DMS79 (cell line): Measurements from ENCODE around the gene SH3TC1.

Source experiments
- DNase-seq: peaks from one replicate; lab custom pipeline; 2025; lab: John Stamatoyannopoulos, UW

The SH3TC1 gene

DNA sequence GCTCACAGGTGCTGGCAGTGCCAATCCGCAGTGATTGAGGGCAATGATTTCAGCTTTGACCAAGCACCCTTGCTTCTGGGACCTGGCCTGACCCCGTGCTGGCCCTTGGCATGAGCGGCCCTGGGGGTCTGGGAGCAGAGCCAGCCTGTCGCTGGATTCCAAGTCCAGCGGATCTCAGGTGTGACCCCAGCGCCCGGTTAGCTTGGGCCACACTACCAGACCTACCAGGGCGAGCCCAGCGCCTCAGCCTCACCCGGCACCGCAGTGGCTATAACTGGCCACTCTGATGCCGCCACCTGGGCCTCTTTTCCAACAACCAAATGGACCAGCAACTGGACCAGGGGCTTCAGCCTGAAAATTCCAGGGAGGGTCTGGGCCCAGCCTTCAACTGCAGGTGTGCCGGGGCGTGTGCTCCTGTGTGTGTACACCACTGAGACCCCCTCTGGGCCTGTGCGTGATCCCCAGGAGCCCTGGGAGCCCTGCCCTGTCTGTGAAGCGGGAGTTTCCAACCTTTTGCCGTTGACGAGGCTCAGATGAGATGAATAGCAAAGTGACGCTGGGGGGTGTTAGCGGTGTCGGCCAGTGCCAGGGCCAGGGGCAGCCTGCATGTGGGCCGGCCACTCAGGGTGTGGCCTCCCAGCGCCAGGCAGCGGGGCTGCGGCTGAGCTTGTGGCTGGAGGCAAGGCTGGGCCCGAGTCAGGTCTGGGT is 658 bp downstream of the SH3TC1 start:
- DNase-seq: no peak

DNA sequence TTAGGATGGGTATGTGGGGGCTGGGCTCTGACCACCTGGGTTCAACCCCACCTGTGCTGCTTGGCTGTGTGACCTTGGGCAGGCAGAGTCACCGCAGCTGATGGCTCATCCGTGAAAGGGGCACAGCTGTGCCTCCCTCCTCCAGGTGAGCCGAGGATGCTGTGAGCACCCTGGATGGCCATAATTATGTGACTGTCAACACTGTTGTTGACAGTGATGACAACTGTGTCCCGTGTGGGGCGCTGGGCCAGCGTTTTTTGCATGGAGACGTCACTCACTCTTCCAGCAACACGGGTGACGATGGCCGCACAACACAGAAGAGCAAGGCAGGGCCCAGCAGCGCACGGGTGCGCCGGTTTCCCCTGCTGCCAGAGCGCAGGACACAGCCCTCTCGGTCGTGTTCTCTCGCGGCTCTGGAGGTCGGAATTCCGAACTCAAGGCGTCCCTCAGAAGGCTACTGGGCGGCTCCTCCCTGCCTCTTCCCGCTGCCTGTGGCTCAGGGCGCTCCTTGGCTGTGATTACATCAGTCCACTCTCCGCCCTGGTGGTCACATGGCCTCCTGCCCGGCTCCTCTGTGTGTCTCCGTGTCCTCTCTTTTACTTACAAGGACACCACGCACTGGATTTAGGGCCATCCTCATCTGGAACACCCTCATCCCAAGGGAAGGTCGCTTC is 1.3 kb downstream of the SH3TC1 start:
- no peak for DNase-seq

DNA sequence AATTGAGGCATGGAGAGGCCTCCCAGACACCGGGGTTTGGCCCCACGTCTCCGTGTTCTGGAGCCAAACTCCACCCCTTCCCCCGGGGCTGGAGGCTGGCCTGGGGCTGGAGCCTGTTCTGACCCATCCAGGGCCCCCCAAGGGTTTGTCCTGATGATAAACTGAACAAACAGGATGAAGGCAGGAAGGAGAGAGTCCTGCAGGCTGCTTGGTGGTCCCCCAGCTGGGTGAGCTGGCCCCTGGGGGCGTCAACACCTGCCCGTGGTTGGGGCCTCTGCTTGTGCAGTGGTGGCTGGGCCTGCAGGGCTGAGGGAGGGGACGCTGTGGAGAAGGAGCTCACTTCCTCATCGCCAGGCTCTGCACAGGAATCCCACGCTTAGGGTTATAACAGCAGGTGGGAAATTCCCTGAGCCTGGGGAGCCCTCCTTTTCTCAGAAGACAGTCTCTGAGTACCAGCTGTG is 2.3 kb downstream of the SH3TC1 start:
- DNase-seq: no peak

DNA sequence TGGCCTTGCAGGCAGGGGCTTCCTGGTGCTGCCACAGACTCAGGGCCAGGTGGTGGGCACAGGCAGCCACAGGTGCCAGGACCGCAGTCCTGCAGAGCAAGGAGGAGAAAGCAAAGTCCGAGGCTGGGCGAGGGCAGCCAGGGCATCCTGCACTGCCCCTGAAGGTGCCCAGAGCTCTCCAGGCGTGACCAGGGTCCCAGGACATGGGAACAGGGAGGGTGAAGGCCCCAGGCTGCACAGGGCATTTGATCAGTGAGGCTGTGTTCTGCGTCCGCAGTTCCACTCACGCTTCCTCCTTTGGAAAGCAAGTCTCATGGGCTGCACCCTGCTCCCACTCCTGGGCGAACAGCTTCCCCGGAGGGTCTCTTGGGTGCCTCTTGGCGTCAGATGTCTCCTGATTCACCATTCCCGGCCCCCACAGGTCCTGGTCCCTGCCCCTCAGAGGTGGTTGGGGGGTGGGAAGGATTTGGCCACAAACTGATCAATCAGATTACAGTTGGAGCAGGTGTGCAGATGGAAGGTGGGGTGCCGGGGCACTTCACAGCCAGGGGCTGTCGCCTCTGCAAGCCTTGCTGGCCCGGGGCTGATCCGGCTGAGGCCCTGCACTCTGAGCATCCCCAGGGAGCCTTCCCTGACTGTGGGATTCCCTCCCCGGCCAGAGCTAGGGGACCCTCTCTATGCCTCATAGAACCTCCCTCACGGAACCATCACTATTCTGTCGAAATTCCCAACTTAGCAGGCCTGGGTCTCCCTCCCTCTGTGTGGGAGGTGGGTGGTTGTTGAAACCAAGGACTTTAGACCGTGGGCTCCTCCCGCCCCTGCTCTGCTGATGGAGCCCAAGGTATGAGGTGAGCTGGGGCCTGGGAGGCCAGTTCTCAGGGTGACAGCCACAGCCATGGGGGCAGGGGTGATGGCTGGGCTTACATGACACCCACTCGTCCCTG is 3.3 kb downstream of the SH3TC1 start:
- no peak for DNase-seq

DNA sequence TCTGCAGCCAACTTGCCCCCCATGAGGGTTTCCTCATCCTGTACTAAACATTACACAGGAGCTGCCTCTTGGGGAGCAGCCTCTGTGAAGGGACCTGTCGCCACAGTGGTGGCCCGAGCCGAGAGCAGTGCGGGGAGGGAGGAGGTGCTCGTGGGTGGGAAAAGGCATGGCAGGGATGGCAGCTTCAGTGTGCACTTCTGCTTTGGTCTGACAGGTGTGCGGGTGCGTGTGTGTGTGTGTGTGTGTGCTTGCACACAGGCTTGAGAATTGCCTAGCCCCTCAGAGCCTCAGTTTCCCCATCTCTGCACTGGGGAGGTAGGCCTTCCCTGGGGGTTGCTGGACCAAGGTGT is 3.9 kb downstream of the SH3TC1 start:
- DNase-seq: no peak

DNA sequence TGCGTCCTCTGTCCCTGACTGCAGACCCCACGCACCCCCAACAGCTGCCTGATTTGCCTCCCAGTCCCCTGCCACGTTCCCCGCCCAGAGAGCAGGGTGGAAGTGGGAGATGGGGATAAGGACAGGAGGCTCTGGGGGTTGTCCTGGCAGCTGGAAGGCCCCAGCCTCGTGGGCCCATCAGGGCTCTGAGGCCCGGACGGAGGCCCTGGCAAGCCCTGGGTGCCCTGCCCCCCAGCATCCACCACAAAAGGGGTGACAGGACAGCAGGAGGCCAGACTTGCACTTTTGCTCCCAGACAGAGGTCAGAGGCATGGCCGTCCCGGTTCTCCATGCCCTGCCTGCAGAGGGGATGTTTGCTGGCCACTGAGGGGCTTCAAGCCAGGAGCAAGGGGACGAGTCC is 4.7 kb downstream of the SH3TC1 start:
- DNase-seq: no peak

DNA sequence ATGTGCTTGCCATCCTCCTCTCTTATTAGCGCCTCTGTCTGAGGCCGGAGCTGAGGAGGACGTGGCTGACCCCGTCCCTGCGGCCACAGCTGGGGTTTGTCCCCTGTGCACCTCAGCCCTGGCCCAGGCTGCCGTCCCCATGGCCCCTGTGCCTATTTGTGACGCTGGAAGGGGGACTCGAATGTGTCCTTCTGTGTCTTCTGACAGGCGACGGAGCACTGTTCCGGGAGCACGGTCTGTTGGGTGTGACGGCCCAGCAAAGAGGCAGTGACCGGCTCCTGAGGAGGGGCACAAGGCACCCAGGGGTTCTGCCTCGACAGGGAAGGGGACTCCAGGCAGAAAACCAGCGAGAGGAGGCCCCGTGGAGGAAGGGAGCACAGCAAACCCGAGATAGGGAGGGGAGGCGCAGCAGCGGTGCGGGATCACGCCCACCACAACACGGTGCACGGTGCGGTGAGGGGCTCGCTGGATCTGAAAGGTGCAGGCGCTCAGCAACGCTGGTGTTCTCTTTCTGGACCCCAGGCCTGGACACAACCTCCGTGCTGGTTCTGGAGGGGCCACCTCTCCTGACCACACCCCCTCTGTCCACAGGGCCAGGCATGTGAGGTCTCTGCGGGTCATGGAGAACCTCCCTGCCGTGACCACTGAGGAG is 5.6 kb downstream of the SH3TC1 start:
- no peak for DNase-seq

DNA sequence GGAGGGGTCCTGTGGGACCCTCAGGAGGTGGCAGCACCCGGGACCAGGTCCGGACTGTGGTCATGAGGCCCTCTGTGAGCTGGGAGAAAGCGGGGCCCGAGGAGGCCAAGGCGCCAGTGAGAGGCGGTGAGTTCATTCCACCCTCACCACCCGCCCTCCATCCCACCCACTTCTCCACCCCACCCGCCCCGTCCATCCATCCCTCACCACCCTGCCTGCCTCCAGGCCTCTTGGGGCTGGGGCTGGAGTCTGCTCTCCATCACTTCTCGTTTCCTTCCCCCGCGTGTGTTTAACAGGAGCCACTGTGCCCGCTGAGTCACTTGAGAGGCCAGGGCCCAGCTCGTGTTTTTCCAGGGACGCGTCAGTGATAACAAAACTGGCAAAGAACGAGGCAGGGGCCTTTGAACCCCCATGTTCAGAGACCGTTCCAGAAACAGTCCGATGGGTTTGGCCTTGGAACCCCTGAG is 6.2 kb downstream of the SH3TC1 start:
- no peak for DNase-seq

DNA sequence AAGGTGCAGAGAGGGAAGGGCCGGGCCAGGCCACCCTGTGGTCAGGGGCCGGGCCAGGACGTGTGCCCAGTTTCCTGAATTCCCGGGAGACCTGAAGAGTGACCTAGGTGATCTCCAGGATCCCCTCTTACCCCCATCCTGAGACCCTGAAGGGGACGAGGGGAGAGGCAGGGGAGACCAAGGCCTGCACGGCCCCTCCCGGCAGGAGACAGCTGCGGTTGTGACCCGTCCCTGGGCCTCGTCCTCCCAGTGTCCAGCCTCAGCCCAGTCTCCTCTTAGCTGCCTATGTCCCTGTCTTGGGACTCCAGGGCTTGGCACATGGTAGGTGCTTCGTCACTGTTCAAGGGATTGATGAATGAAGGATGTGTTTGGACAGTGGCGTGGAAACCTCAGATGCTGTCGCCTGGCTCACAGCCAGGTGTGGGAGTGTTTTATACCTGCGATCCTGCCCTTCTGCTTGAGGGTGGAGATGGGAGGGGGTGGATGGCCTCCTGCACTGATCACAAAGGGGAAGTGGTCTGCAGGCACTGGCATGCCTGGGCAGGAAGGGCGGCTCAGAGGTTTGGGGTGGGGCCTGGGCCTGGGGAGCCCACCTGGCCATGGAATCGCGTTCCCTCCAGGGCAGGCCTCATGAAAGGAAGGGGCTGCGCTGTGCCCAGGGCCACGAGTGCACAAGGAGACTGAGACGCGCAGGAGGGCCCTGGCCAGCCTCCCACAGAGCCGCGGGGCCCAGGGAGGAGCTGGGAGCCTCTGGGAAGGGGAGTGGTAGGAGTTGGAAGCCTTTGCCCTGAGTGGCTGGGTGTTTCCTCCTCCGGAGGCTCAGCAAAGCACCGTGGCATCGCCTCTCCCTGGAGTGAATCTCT is 6.9 kb downstream of the SH3TC1 start:
- DNase-seq: peak; percentile 69

DNA sequence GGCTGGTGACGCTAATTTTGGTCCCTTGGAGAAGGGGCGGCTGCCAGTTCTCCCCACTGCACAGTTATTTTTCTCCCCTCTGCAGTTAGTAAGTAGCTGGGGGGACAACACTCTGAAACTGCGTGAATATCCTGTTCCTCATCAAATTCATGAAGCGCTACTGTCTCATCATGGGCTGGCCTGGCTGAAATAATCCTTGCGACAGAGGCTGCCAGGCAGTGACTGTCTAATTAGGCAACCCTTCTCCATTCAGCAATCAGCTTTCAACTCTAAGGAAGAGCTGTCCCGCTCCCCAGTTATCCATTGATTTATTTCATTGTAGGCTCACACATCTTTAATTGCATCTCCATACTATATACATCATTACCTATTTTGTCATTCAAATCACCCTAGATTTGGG is 8.2 kb downstream of the SH3TC1 start:
- DNase-seq: no peak

DNA sequence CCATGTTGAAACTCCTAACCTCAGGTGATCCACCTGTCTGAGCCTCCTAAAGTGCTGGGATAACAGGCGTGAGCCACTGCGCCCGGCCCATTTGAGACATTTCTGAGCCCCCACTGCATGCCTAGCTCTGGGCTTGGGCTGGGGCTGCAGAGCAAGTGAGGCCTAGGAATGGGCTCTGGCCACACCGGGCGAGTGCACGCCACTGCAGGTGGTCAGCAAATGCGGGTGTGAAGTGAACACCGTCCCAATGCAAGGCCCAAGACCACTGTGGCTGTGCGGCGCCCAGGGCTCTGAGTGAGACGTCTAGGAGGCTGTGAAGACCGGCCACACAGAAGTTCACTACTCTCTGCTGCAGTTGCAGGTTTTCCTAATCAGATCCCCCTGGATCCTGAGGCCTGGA is 9.5 kb downstream of the SH3TC1 start:
- DNase-seq: no peak

DNA sequence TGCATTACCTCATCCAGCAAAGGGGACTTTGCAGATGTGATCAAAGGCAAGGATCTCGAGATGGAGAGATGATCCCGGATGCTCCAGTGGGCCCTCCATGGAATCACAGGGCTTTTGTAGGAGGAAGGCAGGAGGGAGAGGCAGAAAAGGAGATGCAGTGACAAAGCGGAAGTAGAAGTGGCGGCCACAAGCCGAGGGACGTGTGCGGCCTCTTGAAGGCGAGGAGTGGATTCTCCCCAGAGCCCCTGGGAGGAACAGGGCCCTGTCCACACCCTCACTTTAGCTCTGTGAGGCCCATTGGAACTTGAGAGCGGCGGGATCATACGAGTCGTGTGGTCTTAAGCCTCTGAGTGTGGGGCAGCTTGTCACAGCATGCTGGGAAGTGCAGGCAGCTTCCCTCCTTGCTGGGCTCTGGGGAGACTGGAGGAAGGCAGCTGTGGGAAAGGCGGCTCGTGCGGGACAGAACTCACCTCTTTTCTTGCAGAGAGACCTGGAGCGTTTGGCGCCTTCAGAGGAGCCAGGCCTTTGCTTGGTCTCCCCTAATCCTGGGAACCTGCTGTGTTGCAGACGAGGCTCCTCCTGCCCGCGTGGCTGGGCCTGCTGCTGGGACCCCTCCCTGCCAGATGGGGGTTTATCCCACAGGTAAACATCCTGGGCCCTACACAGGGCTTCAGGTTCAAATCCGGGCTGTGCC is 10.2 kb downstream of the SH3TC1 start:
- no peak for DNase-seq

DNA sequence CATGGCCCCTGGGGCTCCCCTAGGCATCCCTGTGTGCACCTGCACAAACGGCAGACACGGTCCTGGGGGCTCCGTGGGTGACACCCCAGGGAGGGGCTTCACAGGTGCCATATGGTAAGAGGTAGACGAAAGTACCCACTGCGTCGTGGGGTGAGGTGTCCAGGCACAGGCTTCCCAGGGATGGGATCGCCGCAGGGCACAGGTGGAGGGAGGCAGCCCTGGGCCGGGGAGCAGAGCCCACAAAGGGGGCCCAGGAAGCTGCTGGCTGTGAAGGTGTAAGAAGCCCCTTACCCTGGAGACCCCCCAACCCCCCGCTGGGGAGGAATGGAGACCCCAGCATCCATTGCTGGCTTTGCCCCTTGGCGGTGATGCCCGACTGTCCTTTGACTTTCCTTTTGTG is 10.9 kb downstream of the SH3TC1 start:
- no peak for DNase-seq

DNA sequence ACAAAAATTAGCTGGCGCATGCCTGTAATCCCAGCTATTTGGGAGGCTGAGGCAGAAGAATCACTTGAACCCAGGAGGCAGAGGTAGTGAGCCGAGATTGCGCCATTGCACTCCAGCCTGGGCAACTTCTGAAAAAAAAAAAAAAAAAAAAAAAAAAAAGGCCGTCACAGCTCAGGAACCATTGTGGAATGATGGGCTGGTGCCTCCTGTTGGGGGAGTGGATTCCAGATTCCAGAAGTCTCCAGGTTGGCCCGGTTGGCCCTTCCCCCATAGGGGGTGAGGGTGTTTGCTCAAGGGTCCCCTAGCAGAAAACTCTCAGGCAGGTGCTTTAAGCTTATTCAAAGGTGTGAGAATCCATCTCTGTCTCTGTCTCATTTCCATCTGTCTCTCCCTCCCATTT is 11.5 kb downstream of the SH3TC1 start:
- no peak for DNase-seq

DNA sequence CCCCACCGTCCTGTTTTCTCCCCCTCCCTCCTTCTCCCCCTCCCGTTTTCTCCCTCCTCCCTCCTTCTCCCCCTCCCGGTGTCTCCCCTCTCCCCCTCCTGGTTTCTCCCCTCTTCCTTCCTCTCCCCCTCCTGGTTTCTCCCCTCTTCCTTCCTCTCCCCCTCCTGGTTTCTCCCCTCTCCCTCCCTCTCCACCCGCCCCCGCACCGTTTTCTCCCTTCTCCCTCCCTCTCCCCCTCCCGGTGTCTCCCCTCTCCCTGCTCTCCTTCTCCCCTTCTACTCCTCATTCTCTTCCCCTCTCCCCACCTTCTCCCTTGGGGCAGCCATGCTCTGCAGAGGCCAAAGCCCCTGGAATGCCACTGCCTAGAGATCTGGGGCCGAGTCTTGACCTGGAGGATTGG is 12.2 kb downstream of the SH3TC1 start:
- DNase-seq: no peak

DNA sequence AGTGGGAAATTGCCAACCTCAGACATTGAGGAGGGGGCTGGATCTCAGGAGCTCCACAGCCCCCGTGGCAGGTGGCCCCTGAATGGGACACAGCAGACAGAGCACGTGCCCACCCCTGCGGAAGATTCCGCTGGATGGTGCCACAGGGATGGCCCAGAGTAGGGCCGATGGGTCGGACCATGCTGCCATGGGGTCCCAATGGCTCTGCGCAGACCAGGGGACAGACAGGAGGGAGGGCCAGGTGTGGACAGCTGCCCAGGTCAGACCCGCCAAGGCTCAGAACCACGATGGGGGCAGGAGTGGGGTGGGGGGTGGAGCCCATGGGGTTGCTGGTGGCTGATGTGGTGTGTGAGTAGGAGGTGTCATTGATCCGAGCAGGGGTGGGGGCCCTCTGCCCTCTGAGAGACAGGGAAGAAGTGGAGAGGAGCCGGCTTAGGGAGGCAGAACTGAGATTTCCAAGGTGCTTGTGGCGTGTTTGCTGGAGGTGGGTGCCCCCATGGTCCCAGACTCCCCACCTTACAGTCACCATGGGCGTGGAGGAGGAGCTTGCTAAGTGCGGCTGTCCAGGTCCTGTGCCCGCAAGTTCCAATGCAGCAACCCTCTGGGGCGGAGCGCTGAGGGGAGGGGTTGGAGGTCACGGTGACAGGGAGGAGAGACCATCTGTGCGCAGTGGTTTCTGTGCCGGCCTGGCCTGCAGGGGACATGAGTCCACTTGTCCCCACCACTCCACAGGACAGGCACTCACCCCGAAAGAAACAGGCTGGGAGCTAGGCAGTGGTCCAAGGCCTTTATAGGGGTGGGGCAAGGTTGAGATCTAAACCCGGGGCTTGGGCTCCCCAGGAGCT is 12.9 kb downstream of the SH3TC1 start:
- no peak for DNase-seq

DNA sequence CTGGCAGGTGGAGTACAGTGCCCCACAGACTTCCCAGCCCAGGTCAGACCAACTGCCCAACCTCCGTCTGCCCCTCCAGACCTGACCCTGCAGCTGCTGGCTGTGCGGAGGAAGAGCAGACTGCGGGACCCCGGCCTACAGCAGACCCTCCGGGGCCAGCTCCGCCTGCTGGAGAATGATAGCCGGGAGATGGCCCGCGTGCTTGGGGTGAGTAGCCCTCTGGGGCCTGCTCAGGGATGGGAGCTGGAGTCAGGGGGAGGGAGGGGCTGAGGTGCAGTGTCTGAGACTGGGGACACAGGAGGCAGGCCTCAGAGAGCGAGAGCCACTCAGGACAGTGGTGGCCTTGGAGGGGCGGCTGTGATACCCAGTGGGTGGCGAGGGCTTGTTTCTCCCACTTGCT is 13.5 kb downstream of the SH3TC1 start:
- DNase-seq: no peak

DNA sequence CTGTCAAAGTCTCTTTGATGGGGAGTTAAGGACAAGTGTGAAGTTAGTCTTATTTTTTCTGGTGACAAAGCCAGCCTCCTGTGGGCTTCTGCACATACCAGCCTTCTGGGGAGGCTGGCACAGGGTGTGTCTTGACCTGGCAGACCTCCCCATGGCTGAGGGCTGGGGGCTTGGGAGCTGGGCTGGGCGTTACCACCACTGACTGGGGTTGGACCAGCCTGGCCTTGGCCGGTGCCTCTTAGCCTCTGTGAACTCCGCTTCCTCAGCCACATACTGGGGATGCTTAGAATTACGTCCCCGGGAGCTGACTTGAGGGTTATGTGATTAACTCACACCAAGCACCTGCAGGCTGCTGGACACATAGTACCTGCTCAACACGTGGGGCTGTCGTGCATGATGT is 14.0 kb downstream of the SH3TC1 start:
- DNase-seq: no peak

DNA sequence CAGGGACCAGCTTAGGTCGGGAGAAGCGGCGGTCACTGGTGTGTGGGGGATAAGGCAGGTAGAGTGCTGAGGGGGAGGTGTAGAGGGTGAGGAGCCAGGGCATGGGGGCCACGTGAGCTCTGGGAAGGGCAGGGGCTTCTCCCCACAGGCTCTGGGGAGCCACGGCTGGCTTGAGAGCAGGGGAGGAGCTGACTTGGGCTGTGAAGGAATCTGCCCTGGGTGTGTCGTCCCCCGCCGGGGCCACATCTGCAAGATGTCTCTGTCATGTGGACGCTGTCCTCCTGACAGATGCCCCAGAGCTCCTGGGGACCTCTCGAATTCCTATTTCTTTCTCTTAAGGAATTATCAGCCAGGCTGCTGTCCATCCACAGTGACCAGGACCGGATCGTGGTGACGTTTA is 15.0 kb downstream of the SH3TC1 start:
- DNase-seq: no peak

DNA sequence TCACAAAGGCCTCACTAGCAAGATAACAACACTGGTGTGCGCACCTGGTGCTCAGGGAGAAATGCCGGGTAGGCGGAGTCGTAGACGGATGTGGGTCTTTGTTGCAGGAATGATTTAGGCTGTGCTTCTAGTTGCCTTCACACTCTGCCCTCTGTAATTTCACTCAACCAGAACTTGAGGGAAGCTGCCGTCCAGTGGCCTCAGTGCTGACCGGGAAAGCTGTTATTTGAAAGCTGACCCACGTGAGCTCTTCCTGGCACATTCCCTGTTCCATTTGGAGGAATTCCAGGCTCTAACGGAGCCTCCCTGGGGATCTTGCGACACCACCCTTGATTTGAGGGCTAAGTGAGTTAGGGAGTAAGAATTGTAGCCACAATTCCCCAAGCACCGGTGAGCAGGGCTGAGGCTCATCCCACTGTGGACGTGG is 15.9 kb downstream of the SH3TC1 start:
- DNase-seq: peak; percentile 15
